Ishikawa (cell line): ENCODE data around the gene CDK6.

ENCODE experiments used
- CEBPB ChIP-seq: IDR thresholded peaks from 2 replicates; pipeline ENCODE4 v1.6.1; 2012
- CREB1 ChIP-seq: IDR thresholded peaks from 2 replicates; pipeline ENCODE4 v1.6.1; 2012; ENCODE audit warnings: low read depth
- EGR1 ChIP-seq: IDR thresholded peaks from 2 replicates; pipeline ENCODE4 v1.6.1; 2012
- EP300 ChIP-seq: IDR thresholded peaks from 2 replicates; pipeline ENCODE4 v1.6.1; 2012; ENCODE audit warnings: borderline replicate concordance
- FOXM1 ChIP-seq: IDR thresholded peaks from 2 replicates; pipeline ENCODE4 v1.6.1; 2012; ENCODE audit warnings: low read depth, borderline replicate concordance
- NFIC ChIP-seq: IDR thresholded peaks from 2 replicates; pipeline ENCODE4 v1.6.1; 2012
- RAD21 ChIP-seq: IDR thresholded peaks from 2 replicates; pipeline ENCODE4 v1.6.1; 2012; ENCODE audit warnings: low read depth
- TAF1 ChIP-seq: IDR thresholded peaks from 2 replicates; pipeline ENCODE4 v1.6.1; 2012; ENCODE audit warnings: low read depth, mild to moderate bottlenecking
- TCF12 ChIP-seq: IDR thresholded peaks from 2 replicates; pipeline ENCODE4 v1.6.1; 2012; ENCODE audit warnings: low read depth
- TEAD4 ChIP-seq: IDR thresholded peaks from 2 replicates; pipeline ENCODE4 v1.6.1; 2012
- YY1 ChIP-seq: IDR thresholded peaks from 2 replicates; pipeline ENCODE4 v1.6.1; 2012; ENCODE audit warnings: low read depth
- ZBTB7A ChIP-seq: IDR thresholded peaks from 2 replicates; pipeline ENCODE4 v1.6.1; 2012; ENCODE audit warnings: low read depth
- TF ChIP-seq, protein P1 (sequence below): IDR thresholded peaks from 2 replicates; pipeline ENCODE4 v1.6.1; 2012
- TF ChIP-seq, protein P2 (sequence below): IDR thresholded peaks from 2 replicates; pipeline ENCODE4 v1.6.1; 2012; ENCODE audit warnings: low read depth, mild to moderate bottlenecking
- TF ChIP-seq, protein P3 (sequence below): IDR thresholded peaks from 2 replicates; pipeline ENCODE4 v1.6.1; 2012

The CDK6 gene

DNA sequence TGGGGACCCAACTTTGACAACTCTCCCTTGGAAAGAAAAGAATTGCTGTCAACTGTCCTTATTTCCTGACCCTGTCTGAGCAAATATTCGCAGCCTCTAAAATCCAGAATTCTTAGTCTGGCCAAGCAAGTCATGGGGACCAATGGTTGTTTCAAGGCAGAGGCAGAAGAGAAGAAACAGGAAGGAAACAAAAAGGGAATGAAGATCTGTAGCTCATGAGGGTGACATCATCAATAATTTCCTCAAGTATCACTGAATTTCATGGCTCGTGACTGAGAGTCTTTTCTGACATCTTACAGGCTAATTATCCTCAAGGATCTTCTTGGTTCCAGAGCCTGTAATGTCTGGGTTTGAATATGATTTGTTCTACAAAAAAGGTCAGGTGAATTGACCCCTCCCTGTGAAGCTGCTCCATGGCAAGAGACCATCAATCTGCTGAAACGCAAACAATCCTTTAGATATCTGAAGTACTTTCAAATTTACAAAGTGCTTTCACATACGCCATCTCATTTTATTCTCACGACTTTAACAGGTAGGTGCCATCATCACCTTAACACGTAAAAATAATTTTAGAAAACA is 5.8 kb downstream of the CDK6 start:
- TF ChIP-seq TEAD4 (no peak), EP300 (no peak), EGR1 (no peak), CREB1 (no peak), TAF1 (no peak), FOXM1 (no peak), NFIC (no peak), TCF12 (no peak), ZBTB7A (no peak), RAD21 (no peak), CEBPB (no peak), YY1 (no peak)
- TF ChIP-seq, protein P1, sequence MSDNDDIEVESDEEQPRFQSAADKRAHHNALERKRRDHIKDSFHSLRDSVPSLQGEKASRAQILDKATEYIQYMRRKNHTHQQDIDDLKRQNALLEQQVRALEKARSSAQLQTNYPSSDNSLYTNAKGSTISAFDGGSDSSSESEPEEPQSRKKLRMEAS: no peak
- TF ChIP-seq, protein P2, sequence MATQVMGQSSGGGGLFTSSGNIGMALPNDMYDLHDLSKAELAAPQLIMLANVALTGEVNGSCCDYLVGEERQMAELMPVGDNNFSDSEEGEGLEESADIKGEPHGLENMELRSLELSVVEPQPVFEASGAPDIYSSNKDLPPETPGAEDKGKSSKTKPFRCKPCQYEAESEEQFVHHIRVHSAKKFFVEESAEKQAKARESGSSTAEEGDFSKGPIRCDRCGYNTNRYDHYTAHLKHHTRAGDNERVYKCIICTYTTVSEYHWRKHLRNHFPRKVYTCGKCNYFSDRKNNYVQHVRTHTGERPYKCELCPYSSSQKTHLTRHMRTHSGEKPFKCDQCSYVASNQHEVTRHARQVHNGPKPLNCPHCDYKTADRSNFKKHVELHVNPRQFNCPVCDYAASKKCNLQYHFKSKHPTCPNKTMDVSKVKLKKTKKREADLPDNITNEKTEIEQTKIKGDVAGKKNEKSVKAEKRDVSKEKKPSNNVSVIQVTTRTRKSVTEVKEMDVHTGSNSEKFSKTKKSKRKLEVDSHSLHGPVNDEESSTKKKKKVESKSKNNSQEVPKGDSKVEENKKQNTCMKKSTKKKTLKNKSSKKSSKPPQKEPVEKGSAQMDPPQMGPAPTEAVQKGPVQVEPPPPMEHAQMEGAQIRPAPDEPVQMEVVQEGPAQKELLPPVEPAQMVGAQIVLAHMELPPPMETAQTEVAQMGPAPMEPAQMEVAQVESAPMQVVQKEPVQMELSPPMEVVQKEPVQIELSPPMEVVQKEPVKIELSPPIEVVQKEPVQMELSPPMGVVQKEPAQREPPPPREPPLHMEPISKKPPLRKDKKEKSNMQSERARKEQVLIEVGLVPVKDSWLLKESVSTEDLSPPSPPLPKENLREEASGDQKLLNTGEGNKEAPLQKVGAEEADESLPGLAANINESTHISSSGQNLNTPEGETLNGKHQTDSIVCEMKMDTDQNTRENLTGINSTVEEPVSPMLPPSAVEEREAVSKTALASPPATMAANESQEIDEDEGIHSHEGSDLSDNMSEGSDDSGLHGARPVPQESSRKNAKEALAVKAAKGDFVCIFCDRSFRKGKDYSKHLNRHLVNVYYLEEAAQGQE: no peak
- TF ChIP-seq, protein P3, sequence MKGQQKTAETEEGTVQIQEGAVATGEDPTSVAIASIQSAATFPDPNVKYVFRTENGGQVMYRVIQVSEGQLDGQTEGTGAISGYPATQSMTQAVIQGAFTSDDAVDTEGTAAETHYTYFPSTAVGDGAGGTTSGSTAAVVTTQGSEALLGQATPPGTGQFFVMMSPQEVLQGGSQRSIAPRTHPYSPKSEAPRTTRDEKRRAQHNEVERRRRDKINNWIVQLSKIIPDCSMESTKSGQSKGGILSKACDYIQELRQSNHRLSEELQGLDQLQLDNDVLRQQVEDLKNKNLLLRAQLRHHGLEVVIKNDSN: no peak

DNA sequence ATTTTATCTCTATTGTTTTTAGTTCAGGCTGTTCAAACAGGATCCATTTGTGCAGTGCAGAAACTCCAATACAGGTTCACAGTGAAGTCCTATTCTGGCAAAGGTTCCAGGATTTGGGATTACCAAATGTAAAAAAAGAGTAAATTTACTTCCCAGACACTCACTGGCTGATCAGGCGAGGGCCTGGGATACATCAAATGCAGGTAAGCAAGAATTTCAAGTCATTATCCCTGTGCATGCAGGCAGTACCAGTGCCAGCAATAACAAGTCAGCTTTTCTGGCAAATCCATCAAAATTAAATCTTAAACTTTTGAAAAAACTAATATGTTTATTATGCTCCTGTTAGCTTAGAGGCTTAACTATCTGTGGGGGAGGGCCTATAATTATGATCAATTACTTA is 6.3 kb downstream of the CDK6 start:
- TF ChIP-seq RAD21: no peak
- TF ChIP-seq, protein P2: no peak
- TF ChIP-seq ZBTB7A: no peak
- TF ChIP-seq EGR1: no peak
- TF ChIP-seq EP300: no peak
- TF ChIP-seq, protein P3: no peak
- TF ChIP-seq NFIC: no peak
- no peak for TF ChIP-seq TEAD4
- TF ChIP-seq YY1: no peak
- TF ChIP-seq CEBPB: no peak

DNA sequence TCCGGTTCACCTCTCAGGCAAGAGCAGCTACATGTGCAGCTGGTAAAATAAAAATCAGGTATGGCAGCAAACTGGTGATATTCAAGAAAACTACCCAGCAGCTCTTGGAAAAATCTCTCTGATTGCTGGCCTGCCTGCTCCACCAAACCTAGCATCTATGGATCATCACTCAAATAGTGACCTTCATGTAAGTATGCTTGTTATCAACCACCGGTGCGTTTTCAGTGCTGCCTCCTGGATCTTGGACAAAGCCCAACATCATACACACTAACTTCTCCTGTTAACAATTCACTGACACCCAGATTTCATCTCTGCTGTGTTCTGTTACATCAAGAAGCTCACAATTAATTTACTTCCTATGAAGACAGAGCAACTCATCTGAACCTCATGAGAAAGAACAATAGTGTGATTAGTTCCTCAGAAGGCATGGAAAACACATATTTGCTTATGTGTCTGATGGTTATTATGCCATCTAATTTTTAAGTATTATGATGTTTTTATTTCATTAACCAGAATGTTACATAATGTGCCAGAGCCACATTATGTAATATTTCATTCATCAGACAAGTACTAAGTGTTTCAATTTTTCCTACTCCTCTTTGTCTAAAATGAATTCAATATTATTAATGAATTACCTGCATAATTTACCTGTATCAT is 8.8 kb downstream of the CDK6 start:
- TF ChIP-seq TCF12: no peak
- TF ChIP-seq, protein P3: no peak
- no peak for TF ChIP-seq TAF1
- TF ChIP-seq TEAD4: no peak
- TF ChIP-seq CEBPB: no peak
- no peak for TF ChIP-seq ZBTB7A
- TF ChIP-seq, protein P2: no peak
- no peak for TF ChIP-seq NFIC
- TF ChIP-seq YY1: no peak
- no peak for TF ChIP-seq EGR1
- no peak for TF ChIP-seq RAD21
- TF ChIP-seq FOXM1: no peak
- TF ChIP-seq, protein P1: no peak
- no peak for TF ChIP-seq EP300
- no peak for TF ChIP-seq CREB1
